SK-N-SH (cell line): Measurements from ENCODE around the gene ABHD6. TPM values are rescaled to one million over a fixed set of nuclear protein-coding genes. Genes with fewer than 3 reads are reported as not detected.

ENCODE experiments used
- CTCF ChIA-PET: fragments of 300-600, 350-600 bp; formaldehyde crosslinking; extraction: SDS; loops from one replicate; lab custom pipeline; 2021; lab: Yijun Ruan, JAX
- POLR2A ChIA-PET: fragments of 350-600 bp; sonication (Branson Sonifier 250); formaldehyde crosslinking; extraction: SDS; loops from one replicate; lab custom pipeline; 2020; ENCODE audit warnings: antibody characterized with exemption, inconsistent platforms; lab: Yijun Ruan, JAX
- DNase-seq: peaks from one replicate; pipeline ENCODE4 v3.0.0; 2012
- H2AFZ ChIP-seq: fragments of 200-600 bp; sonication (generic); 2 replicates; pipeline ENCODE4 v1.8.1; 2016; ENCODE audit warnings: antibody characterized with exemption, mild to moderate bottlenecking, low read depth
- H3F3A ChIP-seq: fragments of 200-600 bp; sonication (generic); replicated peaks from 2 replicates; pipeline ENCODE3; 2016; ENCODE audit warnings: antibody characterized with exemption, mild to moderate bottlenecking; ENCODE audit not compliant: insufficient read depth
- H3K27ac ChIP-seq, 2 experiments: fragments of 200-500 bp in 1 of 2; fragments of 200-600 bp in 1 of 2; sonication (Bioruptor generic) in 1 of 2; sonication (generic), shearing (Covaris generic) in 1 of 2; 2 replicates each; pipeline versions ENCODE4 v1.5.1 to v1.6.1; 2014 to 2016; ENCODE audit warnings: low read depth in 2 of 2, inconsistent platforms in 1 of 2, low read length in 1 of 2, mild to moderate bottlenecking in 1 of 2, mixed read lengths in 1 of 2
- H3K27me3 ChIP-seq: fragments of 200-600 bp; sonication (generic), shearing (Covaris generic); 2 replicates; pipeline ENCODE4 v1.6.1; 2016; ENCODE audit warnings: mixed run types; ENCODE audit not compliant: insufficient read depth
- H3K36me3 ChIP-seq, 2 experiments: fragments of 200-500 bp in 1 of 2; fragments of 200-600 bp in 1 of 2; sonication (Bioruptor generic) in 1 of 2; sonication (generic) in 1 of 2; replicated peaks in 1 of 2; 2 replicates each; pipeline versions ENCODE3 to v1.5.1; 2014 to 2016; ENCODE audit warnings: low read length in 1 of 2, mild to moderate bottlenecking in 1 of 2; ENCODE audit not compliant: insufficient read depth in 2 of 2, control insufficient read depth in 1 of 2
- H3K4me1 ChIP-seq, 2 experiments: fragments of 200-500 bp in 1 of 2; fragments of 200-600 bp in 1 of 2; sonication (Bioruptor generic) in 1 of 2; sonication (generic), shearing (Covaris generic) in 1 of 2; 2 replicates each; pipeline versions ENCODE4 v1.5.1 to v1.6.1; 2014 to 2016; ENCODE audit warnings: low read depth in 1 of 2, low read length in 1 of 2, mixed run types in 1 of 2; ENCODE audit not compliant: insufficient read depth in 2 of 2, control insufficient read depth in 1 of 2
- H3K4me2 ChIP-seq: fragments of 200-600 bp; sonication (generic), shearing (Covaris generic); 2 replicates; pipeline ENCODE4 v1.6.1; 2017; ENCODE audit warnings: mixed run types
- H3K4me3 ChIP-seq, 2 experiments: fragments of 200-500 bp in 1 of 2; fragments of 200-600 bp in 1 of 2; sonication (Bioruptor generic) in 1 of 2; sonication (generic), shearing (Covaris generic) in 1 of 2; 2 replicates each; pipeline versions ENCODE4 v1.5.1 to v1.8.1; 2014 to 2016; ENCODE audit warnings: low read depth in 2 of 2, inconsistent platforms in 1 of 2, low read length in 1 of 2, mild to moderate bottlenecking in 1 of 2, mixed read lengths in 1 of 2, moderate library complexity in 1 of 2
- H3K79me2 ChIP-seq: fragments of 200-600 bp; sonication (generic); 2 replicates; pipeline ENCODE4 v1.8.1; 2017; ENCODE audit warnings: mild to moderate bottlenecking; ENCODE audit not compliant: insufficient read depth
- H3K9ac ChIP-seq: fragments of 200-600 bp; sonication (generic); 2 replicates; pipeline ENCODE4 v1.6.1; 2017; ENCODE audit warnings: mixed run types
- H3K9me2 ChIP-seq: fragments of 200-600 bp; sonication (generic); 2 replicates; pipeline ENCODE4 v1.6.1; 2017; ENCODE audit warnings: mixed run types
- H3K9me3 ChIP-seq: fragments of 200-600 bp; sonication (generic); 2 replicates; pipeline ENCODE4 v1.6.1; 2017; ENCODE audit warnings: mixed run types, mild to moderate bottlenecking, moderate library complexity
- H4K20me1 ChIP-seq: fragments of 200-600 bp; sonication (generic); 2 replicates; pipeline ENCODE4 v1.6.1; 2017; ENCODE audit warnings: mild to moderate bottlenecking, mixed run types; ENCODE audit not compliant: insufficient read depth
- EP300 ChIP-seq, 2 experiments: IDR thresholded peaks; 2 replicates each; pipeline versions ENCODE4 v1.4.0 to v1.6.1; 2012; ENCODE audit warnings: borderline replicate concordance in 1 of 2, low read depth in 1 of 2, low read length in 1 of 2
- FOSL2 ChIP-seq: IDR thresholded peaks from 2 replicates; pipeline ENCODE4 v1.4.0; 2012; ENCODE audit warnings: low read depth, mild to moderate bottlenecking, moderate library complexity, borderline replicate concordance
- FOXJ3 ChIP-seq: sonication (generic); formaldehyde crosslinking; IDR thresholded peaks from 2 replicates; pipeline ENCODE4 v1.5.1; 2020; ENCODE audit warnings: mild to moderate bottlenecking, missing genetic modification reagents
- GABPA ChIP-seq: IDR thresholded peaks from 2 replicates; pipeline ENCODE4 v1.4.0; 2012; ENCODE audit warnings: low read depth, mild to moderate bottlenecking
- GATA2 ChIP-seq: sonication (generic); formaldehyde crosslinking; IDR thresholded peaks from 2 replicates; pipeline ENCODE4 v1.5.0; 2020; ENCODE audit warnings: mild to moderate bottlenecking, missing genetic modification reagents
- NFIC ChIP-seq: IDR thresholded peaks from 2 replicates; pipeline ENCODE4 v1.4.0; 2012; ENCODE audit warnings: borderline replicate concordance
- POLR2AphosphoS5 ChIP-seq: IDR thresholded peaks from 2 replicates; pipeline ENCODE4 v1.6.1; 2012; ENCODE audit warnings: low read depth, low read length
- RXRA ChIP-seq: IDR thresholded peaks from 2 replicates; pipeline ENCODE4 v1.4.0; 2012; ENCODE audit warnings: low read depth, mild to moderate bottlenecking, borderline replicate concordance
- SMC3 ChIP-seq: IDR thresholded peaks from 2 replicates; pipeline ENCODE4 v1.6.1; 2012; ENCODE audit warnings: low read depth, low read length, improper control_type of control experiment
- TAF1 ChIP-seq: IDR thresholded peaks from 2 replicates; pipeline ENCODE4 v1.6.1; 2012; ENCODE audit warnings: low read depth, mild to moderate bottlenecking, low read length, moderate library complexity, borderline replicate concordance
- TCF12 ChIP-seq: IDR thresholded peaks from 2 replicates; pipeline ENCODE4 v1.4.0; 2012
- WGBS: methylation state at CpG from one replicate; pipeline ENCODE4 v1.1.6; 2017; ENCODE audit warnings: low lambda C conversion rate; 5-methylcytosine and 5-hydroxymethylcytosine counted together
- polyA plus RNA-seq, 3 experiments: library from polyadenylated mRNA; depleted of rRNA; stranded (reverse); fragments of >200 nt; gene quantifications; 2 replicates each; pipeline ENCODE4 v1.2.3, GENCODE V29; 2012
- TF ChIP-seq, protein P1 (sequence below): fragments of 150-350 bp; IDR thresholded peaks from 2 replicates; pipeline ENCODE4 v1.6.1; 2017; ENCODE audit warnings: antibody characterized with exemption, low read length, low read depth, borderline replicate concordance
- TF ChIP-seq, protein P2 (sequence below): IDR thresholded peaks from 2 replicates; pipeline ENCODE4; 2012
- TF ChIP-seq, protein P3 (sequence below): IDR thresholded peaks from 2 replicates; pipeline ENCODE4 v1.4.0; 2012; ENCODE audit warnings: low read depth, borderline replicate concordance
- TF ChIP-seq, protein P4 (sequence below): IDR thresholded peaks from 2 replicates; pipeline ENCODE4 v1.4.0; 2012; ENCODE audit warnings: low read depth, borderline replicate concordance
- TF ChIP-seq, protein P5 (sequence below): fragments of 200-600 bp; sonication (generic); IDR thresholded peaks from 2 replicates; pipeline ENCODE4 v1.6.1; 2017; ENCODE audit warnings: antibody characterized with exemption, mild to moderate bottlenecking, moderate library complexity

Gene ABHD6
- polyA plus RNA-seq, 1 of the 3 experiments (the other 2 are of a cell fraction), result 10.7 TPM

DNA sequence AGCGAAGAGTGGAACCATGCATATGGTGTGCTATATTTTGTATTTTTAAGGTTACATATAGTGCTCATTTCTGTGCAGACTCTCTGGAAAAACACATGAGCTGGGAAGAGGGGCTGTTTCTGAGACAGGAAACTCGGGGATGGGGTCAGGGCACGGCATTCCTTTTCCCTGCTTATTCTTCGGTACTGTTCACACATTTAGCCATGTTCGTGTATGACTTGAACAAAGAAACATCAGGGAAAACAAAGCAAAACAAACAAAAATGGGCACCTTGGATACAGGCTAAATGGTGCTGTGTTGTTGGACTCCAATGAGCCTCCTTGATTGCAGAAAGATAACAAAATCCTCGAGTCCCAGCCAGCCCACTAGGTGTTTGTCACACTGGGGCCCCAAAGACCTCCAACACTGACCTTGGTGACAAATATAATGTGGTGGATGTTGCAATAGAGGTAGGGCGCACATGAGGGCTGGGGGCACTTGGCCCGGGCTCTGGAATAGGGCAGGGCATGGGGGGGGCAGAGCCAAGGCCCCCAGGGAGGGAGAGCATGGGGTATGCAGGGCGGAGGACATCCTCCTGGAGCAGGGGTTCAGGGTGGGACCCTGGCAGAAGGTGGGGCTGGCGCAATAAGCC, 46.1 kb upstream of the ABHD6 start (continued):
- TF ChIP-seq, protein P1, sequence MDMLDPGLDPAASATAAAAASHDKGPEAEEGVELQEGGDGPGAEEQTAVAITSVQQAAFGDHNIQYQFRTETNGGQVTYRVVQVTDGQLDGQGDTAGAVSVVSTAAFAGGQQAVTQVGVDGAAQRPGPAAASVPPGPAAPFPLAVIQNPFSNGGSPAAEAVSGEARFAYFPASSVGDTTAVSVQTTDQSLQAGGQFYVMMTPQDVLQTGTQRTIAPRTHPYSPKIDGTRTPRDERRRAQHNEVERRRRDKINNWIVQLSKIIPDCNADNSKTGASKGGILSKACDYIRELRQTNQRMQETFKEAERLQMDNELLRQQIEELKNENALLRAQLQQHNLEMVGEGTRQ, result no peak
- TF ChIP-seq, protein P2, sequence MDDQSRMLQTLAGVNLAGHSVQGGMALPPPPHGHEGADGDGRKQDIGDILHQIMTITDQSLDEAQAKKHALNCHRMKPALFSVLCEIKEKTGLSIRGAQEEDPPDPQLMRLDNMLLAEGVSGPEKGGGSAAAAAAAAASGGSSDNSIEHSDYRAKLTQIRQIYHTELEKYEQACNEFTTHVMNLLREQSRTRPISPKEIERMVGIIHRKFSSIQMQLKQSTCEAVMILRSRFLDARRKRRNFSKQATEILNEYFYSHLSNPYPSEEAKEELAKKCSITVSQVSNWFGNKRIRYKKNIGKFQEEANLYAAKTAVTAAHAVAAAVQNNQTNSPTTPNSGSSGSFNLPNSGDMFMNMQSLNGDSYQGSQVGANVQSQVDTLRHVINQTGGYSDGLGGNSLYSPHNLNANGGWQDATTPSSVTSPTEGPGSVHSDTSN, result no peak
- TF ChIP-seq TCF12, result no peak
- no peak for TF ChIP-seq GATA2 (CRISPR knock-in tag)

DNA sequence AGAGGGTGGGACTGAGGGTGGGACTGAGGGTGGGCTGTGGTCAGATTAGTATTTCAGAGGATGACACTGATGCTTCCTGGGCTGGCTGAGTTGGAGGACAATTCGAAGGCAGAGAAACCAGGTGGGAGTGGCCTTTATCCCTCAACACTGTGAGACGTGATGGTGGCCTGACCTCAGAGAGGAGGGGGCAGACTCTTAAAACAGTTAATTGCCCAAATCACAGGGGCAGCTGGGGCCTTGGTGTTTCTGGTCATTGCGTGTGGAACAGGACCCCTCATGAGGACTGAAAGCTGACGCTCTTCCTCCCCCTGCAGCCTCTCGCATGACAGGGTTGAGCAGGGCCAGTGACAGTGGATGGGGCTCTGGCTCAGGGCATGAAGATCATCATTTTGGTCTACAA, 45.5 kb upstream of the ABHD6 start:
- Histone ChIP-seq H3K9me3 (no peaks in the 10 kb centered on the region), H3K36me3 (no peaks in the 10 kb centered on the region), H3K9me2 (no peaks in the 10 kb centered on the region), H3K9ac (no peak overlapping the region), H3K4me2 (no peak overlapping the region), H3F3A (no peaks in the 10 kb centered on the region), H3K4me3 (no peak overlapping the region), H2AFZ (no peak overlapping the region), H3K4me1 (no peaks in the 10 kb centered on the region), H3K27me3 (no peaks in the 10 kb centered on the region), H3K27ac (no peak overlapping the region), H3K79me2 (no peaks in the 10 kb centered on the region), H4K20me1 (no peaks in the 10 kb centered on the region)
- WGBS, result 91% methylated on average over 5 of the region's 5 CpGs
- no peak for TF ChIP-seq TAF1
- no peak for TF ChIP-seq SMC3
- TF ChIP-seq POLR2AphosphoS5, result no peak
- TF ChIP-seq NFIC, result no peak
- TF ChIP-seq TCF12, result no peak
- TF ChIP-seq, protein P3, sequence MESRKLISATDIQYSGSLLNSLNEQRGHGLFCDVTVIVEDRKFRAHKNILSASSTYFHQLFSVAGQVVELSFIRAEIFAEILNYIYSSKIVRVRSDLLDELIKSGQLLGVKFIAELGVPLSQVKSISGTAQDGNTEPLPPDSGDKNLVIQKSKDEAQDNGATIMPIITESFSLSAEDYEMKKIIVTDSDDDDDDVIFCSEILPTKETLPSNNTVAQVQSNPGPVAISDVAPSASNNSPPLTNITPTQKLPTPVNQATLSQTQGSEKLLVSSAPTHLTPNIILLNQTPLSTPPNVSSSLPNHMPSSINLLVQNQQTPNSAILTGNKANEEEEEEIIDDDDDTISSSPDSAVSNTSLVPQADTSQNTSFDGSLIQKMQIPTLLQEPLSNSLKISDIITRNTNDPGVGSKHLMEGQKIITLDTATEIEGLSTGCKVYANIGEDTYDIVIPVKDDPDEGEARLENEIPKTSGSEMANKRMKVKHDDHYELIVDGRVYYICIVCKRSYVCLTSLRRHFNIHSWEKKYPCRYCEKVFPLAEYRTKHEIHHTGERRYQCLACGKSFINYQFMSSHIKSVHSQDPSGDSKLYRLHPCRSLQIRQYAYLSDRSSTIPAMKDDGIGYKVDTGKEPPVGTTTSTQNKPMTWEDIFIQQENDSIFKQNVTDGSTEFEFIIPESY, result no peak
- TF ChIP-seq, protein P4, sequence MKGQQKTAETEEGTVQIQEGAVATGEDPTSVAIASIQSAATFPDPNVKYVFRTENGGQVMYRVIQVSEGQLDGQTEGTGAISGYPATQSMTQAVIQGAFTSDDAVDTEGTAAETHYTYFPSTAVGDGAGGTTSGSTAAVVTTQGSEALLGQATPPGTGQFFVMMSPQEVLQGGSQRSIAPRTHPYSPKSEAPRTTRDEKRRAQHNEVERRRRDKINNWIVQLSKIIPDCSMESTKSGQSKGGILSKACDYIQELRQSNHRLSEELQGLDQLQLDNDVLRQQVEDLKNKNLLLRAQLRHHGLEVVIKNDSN, result no peak
- TF ChIP-seq, protein P2, result no peak
- TF ChIP-seq GATA2 (CRISPR knock-in tag), result no peak
- no peak for TF ChIP-seq GABPA
- TF ChIP-seq FOSL2, result no peak
- TF ChIP-seq EP300 (IDR thresholded peaks at IDR 0.05; ENCODE audit: borderline replicate concordance in 1 of 2, low read depth in 1 of 2, low read length in 1 of 2), result no peak
- no peak for TF ChIP-seq RXRA
- TF ChIP-seq, protein P5, sequence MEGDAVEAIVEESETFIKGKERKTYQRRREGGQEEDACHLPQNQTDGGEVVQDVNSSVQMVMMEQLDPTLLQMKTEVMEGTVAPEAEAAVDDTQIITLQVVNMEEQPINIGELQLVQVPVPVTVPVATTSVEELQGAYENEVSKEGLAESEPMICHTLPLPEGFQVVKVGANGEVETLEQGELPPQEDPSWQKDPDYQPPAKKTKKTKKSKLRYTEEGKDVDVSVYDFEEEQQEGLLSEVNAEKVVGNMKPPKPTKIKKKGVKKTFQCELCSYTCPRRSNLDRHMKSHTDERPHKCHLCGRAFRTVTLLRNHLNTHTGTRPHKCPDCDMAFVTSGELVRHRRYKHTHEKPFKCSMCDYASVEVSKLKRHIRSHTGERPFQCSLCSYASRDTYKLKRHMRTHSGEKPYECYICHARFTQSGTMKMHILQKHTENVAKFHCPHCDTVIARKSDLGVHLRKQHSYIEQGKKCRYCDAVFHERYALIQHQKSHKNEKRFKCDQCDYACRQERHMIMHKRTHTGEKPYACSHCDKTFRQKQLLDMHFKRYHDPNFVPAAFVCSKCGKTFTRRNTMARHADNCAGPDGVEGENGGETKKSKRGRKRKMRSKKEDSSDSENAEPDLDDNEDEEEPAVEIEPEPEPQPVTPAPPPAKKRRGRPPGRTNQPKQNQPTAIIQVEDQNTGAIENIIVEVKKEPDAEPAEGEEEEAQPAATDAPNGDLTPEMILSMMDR, result no peak
- TF ChIP-seq FOXJ3 (CRISPR knock-in tag), result no peak
- CTCF ChIA-PET, result interaction anchor here (1.2 to 8.9 kb wide), 2 partner anchors 14 to 25 kb away, joined by 12 to 63 read pairs; no protein-coding TSS in a partner anchor
- no peak for DNase-seq
- POLR2A ChIA-PET, result no interaction called here
